IMR-90 (cell line): ENCODE results near the gene LRP1B. TPM values are rescaled to one million over a fixed set of nuclear protein-coding genes. Genes with fewer than 3 reads are reported as not detected.

Experiments
- ATAC-seq: fragments of 200-7000 bp; cut with Tn5 transposase; 2 replicates; pipeline ENCODE4 v1.9.1; 2020; ENCODE audit warnings: low read depth, mild to moderate bottlenecking, moderate library complexity
- BruUV-seq: library from RNA; stranded (reverse); fragments of 400-500 nt; replicated peaks from 2 replicates; lab custom pipeline; 2021; lab: Mats Ljungman, UMichigan
- CTCF ChIA-PET: fragments of 300-600 bp; formaldehyde crosslinking; extraction: SDS; loops from one replicate; lab custom pipeline; 2021; ENCODE audit warnings: antibody characterized with exemption; lab: Yijun Ruan, JAX
- POLR2A ChIA-PET: fragments of 300-600 bp; sonication (Branson Sonifier 250); formaldehyde crosslinking; loops from one replicate; lab custom pipeline; 2022; ENCODE audit warnings: antibody characterized with exemption; ENCODE audit not compliant: unreplicated experiment; lab: Charles Lee
- DNase-seq: peaks from one replicate; pipeline ENCODE4 v3.0.0; 2013
- H2AFZ ChIP-seq: replicated peaks from 2 replicates; pipeline ENCODE3; 2013; ENCODE audit warnings: low read length, mild to moderate bottlenecking; ENCODE audit not compliant: poor library complexity
- H2AK5ac ChIP-seq: 2 replicates; pipeline ENCODE4 v1.6.1; 2013; ENCODE audit warnings: low read depth, low read length, inconsistent platforms
- H2AK9ac ChIP-seq: replicated peaks from 2 replicates; pipeline ENCODE3; 2013; ENCODE audit warnings: mild to moderate bottlenecking, low read depth, low read length, moderate library complexity; ENCODE audit not compliant: poor library complexity
- H2BK120ac ChIP-seq: 2 replicates; pipeline ENCODE4 v1.6.1; 2013; ENCODE audit warnings: low read depth, low read length, inconsistent platforms
- H2BK15ac ChIP-seq: 3 replicates; pipeline ENCODE4 v1.6.1; 2013; ENCODE audit warnings: low read depth, low read length, inconsistent platforms
- H2BK20ac ChIP-seq: 2 replicates; pipeline ENCODE4 v1.6.1; 2013; ENCODE audit warnings: low read depth, mild to moderate bottlenecking, inconsistent platforms, low read length, moderate library complexity
- H2BK5ac ChIP-seq: 2 replicates; pipeline ENCODE4 v1.6.1; 2013; ENCODE audit warnings: mild to moderate bottlenecking, low read depth, low read length, inconsistent platforms; ENCODE audit not compliant: poor library complexity, severe bottlenecking
- H3K14ac ChIP-seq: replicated peaks from 2 replicates; pipeline ENCODE4 v1.6.1; 2013; ENCODE audit warnings: low read depth, low read length, inconsistent platforms
- H3K18ac ChIP-seq: 2 replicates; pipeline ENCODE4 v1.6.1; 2013; ENCODE audit warnings: low read depth, low read length, control low read depth
- H3K23ac ChIP-seq: 2 replicates; pipeline ENCODE4 v1.6.1; 2013; ENCODE audit warnings: low read depth, low read length, inconsistent platforms
- H3K27ac ChIP-seq: 2 replicates; pipeline ENCODE4 v1.5.1; 2013; ENCODE audit warnings: mild to moderate bottlenecking, control low read depth, low read length; ENCODE audit not compliant: insufficient read depth
- H3K27me3 ChIP-seq: 2 replicates; pipeline ENCODE4 v1.6.1; 2013; ENCODE audit warnings: low read length; ENCODE audit not compliant: control insufficient read depth, insufficient read depth
- H3K36me3 ChIP-seq: 2 replicates; pipeline ENCODE4 v1.6.1; 2013; ENCODE audit warnings: low read length, mixed read lengths; ENCODE audit not compliant: control insufficient read depth, insufficient read depth
- H3K4ac ChIP-seq: 2 replicates; pipeline ENCODE4 v1.6.1; 2013; ENCODE audit warnings: low read depth, low read length, inconsistent platforms
- H3K4me1 ChIP-seq: 2 replicates; pipeline ENCODE4 v1.6.1; 2013; ENCODE audit warnings: low read length, mixed read lengths; ENCODE audit not compliant: control insufficient read depth, insufficient read depth
- H3K4me2 ChIP-seq: 2 replicates; pipeline ENCODE4 v1.6.1; 2013; ENCODE audit warnings: low read depth, mild to moderate bottlenecking, control low read depth, low read length, moderate library complexity
- H3K4me3 ChIP-seq: 2 replicates; pipeline ENCODE4 v1.5.1; 2013; ENCODE audit warnings: low read depth, mild to moderate bottlenecking, control low read depth, low read length, moderate library complexity; ENCODE audit not compliant: insufficient read depth
- H3K56ac ChIP-seq: 2 replicates; pipeline ENCODE4 v1.6.1; 2013; ENCODE audit warnings: low read length, inconsistent platforms; ENCODE audit not compliant: insufficient read depth; ENCODE audit errors: extremely low read depth
- H3K79me1 ChIP-seq, 2 experiments: 2 replicates each; pipeline ENCODE4 v1.6.1; 2013; ENCODE audit warnings: low read length in 2 of 2, inconsistent platforms in 1 of 2, low read depth in 1 of 2
- H3K9ac ChIP-seq: 2 replicates; pipeline ENCODE4 v1.6.1; 2013; ENCODE audit warnings: low read depth, low read length, control low read depth
- H3K9me1 ChIP-seq: 2 replicates; pipeline ENCODE4 v1.6.1; 2013; ENCODE audit warnings: low read length, inconsistent platforms; ENCODE audit not compliant: insufficient read depth
- H3K9me3 ChIP-seq: 2 replicates; pipeline ENCODE4 v1.6.1; 2013; ENCODE audit warnings: low read length; ENCODE audit not compliant: control insufficient read depth, insufficient read depth
- H4K20me1 ChIP-seq: 2 replicates; pipeline ENCODE4 v1.6.1; 2013; ENCODE audit warnings: low read length, inconsistent platforms; ENCODE audit not compliant: insufficient read depth
- H4K5ac ChIP-seq: 2 replicates; pipeline ENCODE4 v1.6.1; 2013; ENCODE audit warnings: mild to moderate bottlenecking, low read depth, low read length, control low read depth
- H4K8ac ChIP-seq, 2 experiments: 2 replicates each; pipeline ENCODE4 v1.6.1; 2013; ENCODE audit warnings: low read depth in 2 of 2, low read length in 2 of 2, control low read depth in 1 of 2, inconsistent platforms in 1 of 2
- H4K91ac ChIP-seq: 2 replicates; pipeline ENCODE4 v1.6.1; 2013; ENCODE audit warnings: low read depth, low read length, inconsistent platforms; ENCODE audit not compliant: insufficient read depth
- ELK1 ChIP-seq: fragments of 150-350 bp; IDR thresholded peaks from 2 replicates; pipeline ENCODE4 v1.6.1; 2016; ENCODE audit warnings: low read depth, mild to moderate bottlenecking, low read length, moderate library complexity, borderline replicate concordance
- POLR2A ChIP-seq: IDR thresholded peaks from 2 replicates; pipeline ENCODE4 v1.6.1; 2012; ENCODE audit warnings: mild to moderate bottlenecking, low read depth, low read length
- RCOR1 ChIP-seq: IDR thresholded peaks from 2 replicates; pipeline ENCODE4 v1.6.1; 2012; ENCODE audit warnings: mild to moderate bottlenecking, low read length, improper control_type of control experiment; ENCODE audit not compliant: insufficient replicate concordance
- dilution Hi-C: fragments of 300-500 bp; cut with HindIII; formaldehyde crosslinking; loops from one replicate; pipeline ENCODE4 v1.14.3; 2018; ENCODE audit warnings: low sequenced_read_pairs; ENCODE audit not compliant: unreplicated experiment
- in situ Hi-C: fragments of 300-500 bp; cut with MboI; formaldehyde crosslinking; loops from 3 replicates; pipeline ENCODE4 v1.14.3; 2019; ENCODE audit warnings: low sequenced_read_pairs, inconsistent platforms, mixed read lengths
- intact Hi-C: fragments of 100-400 bp; cut with micrococcal nuclease; formaldehyde crosslinking; loops from 2 replicates; pipeline ENCODE4 v1.10.0; 2022
- polyA plus RNA-seq, 3 experiments: library from polyadenylated mRNA; depleted of rRNA; stranded (reverse); fragments of >200 nt; gene quantifications; 2 replicates each; pipeline ENCODE4 v1.2.3, GENCODE V29; 2012; ENCODE audit warnings: low replicate concordance in 1 of 3
- total RNA-seq: library from RNA; depleted of rRNA; stranded (reverse); fragments of >200 nt; gene quantifications from 2 replicates; pipeline ENCODE4 v1.2.3, GENCODE V29; 2012

LRP1B gene
- total and polyA plus RNA-seq, 2 of the 4 experiments (the other 2 are of a cell fraction), result under 0.01 to 0.02 TPM

DNA sequence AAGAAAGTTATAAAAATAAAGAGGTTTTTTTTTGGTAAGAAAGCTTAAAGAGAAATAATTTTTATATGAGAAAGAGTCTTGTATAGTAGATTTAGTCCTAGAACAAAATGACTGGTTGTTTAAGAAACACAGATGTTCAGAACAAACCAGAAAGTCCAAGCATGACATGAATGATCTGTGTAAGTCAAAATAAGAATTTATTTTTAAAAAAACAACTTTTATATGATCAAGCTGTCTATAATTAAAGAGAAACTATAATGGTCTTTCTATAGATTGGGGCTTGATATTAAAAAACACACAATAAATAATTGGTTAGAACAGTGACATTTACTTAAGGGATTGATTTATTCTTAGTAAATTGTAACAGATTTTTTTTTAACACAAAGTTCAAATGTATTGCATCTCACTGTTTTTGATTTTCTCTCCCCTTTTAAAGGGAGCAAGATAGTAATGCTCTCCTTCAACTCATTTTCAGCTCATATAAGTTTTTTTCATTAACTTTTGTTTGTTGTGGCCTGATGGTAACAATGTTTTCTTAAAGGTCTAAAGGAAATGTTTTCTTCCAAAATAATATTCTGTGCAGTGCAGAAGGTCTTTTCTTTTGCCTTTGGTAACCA, 1256.8 kb downstream of the LRP1B start:
- no peak overlapping the region for H2AK5ac ChIP-seq
- ChIA-PET POLR2A (no interaction called here), CTCF (interaction anchor here (0.9 kb wide), 1 partner anchor 9 kb away, joined by 3 read pairs; no protein-coding TSS in a partner anchor)
- no peak overlapping the region for H4K5ac ChIP-seq
- no peaks in the 10 kb centered on the region for H3K27me3 ChIP-seq
- in situ Hi-C loops (no loop called here), intact Hi-C loops (no loop called here), dilution Hi-C loops (no loop called here)
- no peak overlapping the region for H2BK20ac ChIP-seq
- no peaks in the 10 kb centered on the region for H3K9me1 ChIP-seq
- no peak for ATAC-seq
- no peak overlapping the region for H3K18ac ChIP-seq
- no peaks in the 10 kb centered on the region for H3K36me3 ChIP-seq
- peaks cover 5% of the 10 kb centered on the region for H3K9me3 ChIP-seq
- H4K91ac ChIP-seq, result no peak overlapping the region
- H4K8ac ChIP-seq, result no peak overlapping the region
- H2AFZ ChIP-seq, result no peak overlapping the region
- DNase-seq, result no peak
- no peak overlapping the region for H2BK15ac ChIP-seq
- no peak overlapping the region for H2BK120ac ChIP-seq
- H3K79me1 ChIP-seq, result no peaks in the 10 kb centered on the region
- no peak overlapping the region for H3K4me2 ChIP-seq
- no peak overlapping the region for H2AK9ac ChIP-seq
- TF ChIP-seq POLR2A (no peak), ELK1 (no peak), RCOR1 (no peak)
- no peak overlapping the region for H3K27ac ChIP-seq
- no peak overlapping the region for H3K4ac ChIP-seq
- H3K56ac ChIP-seq, result no peak overlapping the region
- no peak overlapping the region for H3K4me3 ChIP-seq
- no peak overlapping the region for H2BK5ac ChIP-seq
- no TSS peak for BruUV-seq
- no peaks in the 10 kb centered on the region for H4K20me1 ChIP-seq
- no peaks in the 10 kb centered on the region for H3K4me1 ChIP-seq
- no peak overlapping the region for H3K23ac ChIP-seq
- H3K9ac ChIP-seq, result no peak overlapping the region
- H3K14ac ChIP-seq, result no peak overlapping the region
